HepG2 (cell line): ENCODE results near the gene TBC1D16. TPM values are rescaled to one million over a fixed set of nuclear protein-coding genes. Genes with fewer than 3 reads are reported as not detected.

ENCODE experiments used
- HNRNPUL1 ChIP-seq: fragments of 200-400 bp; formaldehyde crosslinking; IDR thresholded peaks from 2 replicates; pipeline ENCODE4 v1.6.1; 2017; ENCODE audit warnings: low read depth, mild to moderate bottlenecking, low read length, moderate library complexity
- MLXIP ChIP-seq: sonication (generic); formaldehyde crosslinking; IDR thresholded peaks from 2 replicates; pipeline ENCODE4 v1.9.0; 2021; ENCODE audit warnings: missing genetic modification reagents, borderline replicate concordance
- SOX13 ChIP-seq, 3 experiments: fragments of 450-650 bp in 1 of 3; sonication (generic) in 1 of 3; formaldehyde crosslinking in 1 of 3; IDR thresholded peaks in 2 of 3; conservative IDR thresholded peaks in 1 of 3; 2 replicates each; pipeline versions ENCODE4 v1.5.0 to v1.6.1; 2016 to 2020; ENCODE audit warnings: antibody characterized with exemption in 1 of 3, mild to moderate bottlenecking in 1 of 3, missing compliant biosample characterization in 1 of 3, missing genetic modification reagents in 1 of 3, moderate library complexity in 1 of 3
- ZBTB40 ChIP-seq, 2 experiments: fragments of 450-650 bp in 1 of 2; sonication (generic) in 1 of 2; formaldehyde crosslinking in 1 of 2; IDR thresholded peaks; 2 replicates each; pipeline versions ENCODE4 v1.6.1 to v1.8.0; 2016 to 2022; ENCODE audit warnings: antibody characterized with exemption in 1 of 2, mild to moderate bottlenecking in 1 of 2, missing genetic modification reagents in 1 of 2
- ZNF513 ChIP-seq: sonication (generic); formaldehyde crosslinking; conservative IDR thresholded peaks from 2 replicates; pipeline ENCODE4 v1.5.0; 2020; ENCODE audit warnings: missing genetic modification reagents
- ZNF550 ChIP-seq: sonication (generic); formaldehyde crosslinking; IDR thresholded peaks from 2 replicates; pipeline ENCODE4 v1.4.0; 2020; ENCODE audit warnings: mild to moderate bottlenecking, missing genetic modification reagents, borderline replicate concordance
- ZNF687 ChIP-seq: sonication (generic); formaldehyde crosslinking; IDR thresholded peaks from 2 replicates; pipeline ENCODE4 v1.5.1; 2020; ENCODE audit warnings: mild to moderate bottlenecking, missing genetic modification reagents, moderate library complexity
- polyA plus RNA-seq, 8 experiments: library from polyadenylated mRNA; depleted of rRNA in 3 of 8; stranded (reverse) in 7 of 8; unstranded in 1 of 8; fragments of >200 nt; fragmentation: Illumina TruSeq in 4 of 8; extraction: Trizol in 4 of 8; gene quantifications; 2 replicates each; pipeline versions ENCODE4 v1.2.1 to v1.2.3, GENCODE V29; 2011 to 2016; ENCODE audit warnings: low read depth in 4 of 8, missing spikeins in 1 of 8, mixed read lengths in 1 of 8; ENCODE audit not compliant: insufficient read depth in 1 of 8
- total RNA-seq, 5 experiments: library from RNA; depleted of rRNA; stranded (reverse); fragments of >200 nt; fragmentation: Illumina TruSeq; extraction: Trizol; gene quantifications; 2 replicates each; pipeline ENCODE4 v1.2.3, GENCODE V29; 2016; ENCODE audit warnings: low read depth in 1 of 5

The TBC1D16 gene
- total and polyA plus RNA-seq, 2 of the 13 experiments (the other 11 are each of a cell fraction or from before 2014, with no cell fraction given), result 14.9 to 24.9 TPM

- TF ChIP-seq ZNF687 (CRISPR knock-in tag) (peak; percentile 40; the same call in 1 of the 2 replicates), ZBTB40 (IDR thresholded peaks at IDR 0.05) (no peak), ZBTB40 (CRISPR knock-in tag; IDR thresholded peaks at IDR 0.05) (0 out of 2 replicates have a peak, but pooled peaks have one; percentile 27), MLXIP (CRISPR knock-in tag) (no peak; the same call in 1 of the 2 replicates), ZNF550 (no peak), ZNF513 (no peak), HNRNPUL1 (no peak), SOX13 (IDR thresholded peaks at IDR 0.05) (no peak), SOX13 (CRISPR knock-in tag; conservative IDR thresholded peaks at IDR 0.05 in 1 of 2, IDR thresholded peaks at IDR 0.05 in 1 of 2) (no peak)
Observed at GRCh38 chr17:79992649-79993389, 42.9 kb downstream of the TBC1D16 start (continued).
